HEK293 (cell line): ENCODE measurements around the gene SLC35F3.

ENCODE experiments used
- CTCF ChIA-PET: fragments of 350-600 bp; formaldehyde crosslinking; extraction: SDS; loops from one replicate; lab custom pipeline; 2021; ENCODE audit warnings: antibody characterized with exemption; lab: Yijun Ruan, JAX
- POLR2A ChIA-PET: fragments of 300-600 bp; formaldehyde crosslinking; extraction: SDS; loops from one replicate; lab custom pipeline; 2020; ENCODE audit warnings: antibody characterized with exemption, inconsistent platforms; lab: Yijun Ruan, JAX
- H3K27ac ChIP-seq: fragments of 200-500 bp; sonication (Bioruptor generic); 2 replicates; pipeline ENCODE4 v1.5.1; 2014; ENCODE audit warnings: low read depth, low read length, control low read depth, inconsistent platforms; ENCODE audit errors: extremely low read depth
- H3K36me3 ChIP-seq, 2 experiments: fragments of 200-500 bp in 1 of 2; sonication (Bioruptor generic) in 1 of 2; 1 replicate in 1 of 2; 2 replicates in 1 of 2; pipeline ENCODE4 v1.5.1; 2014 to 2017; ENCODE audit warnings: inconsistent platforms in 2 of 2, low read length in 2 of 2; ENCODE audit not compliant: control insufficient read depth in 2 of 2, insufficient read depth in 1 of 2
- H3K4me1 ChIP-seq: fragments of 200-500 bp; sonication (Bioruptor generic); 2 replicates; pipeline ENCODE4 v1.5.1; 2014; ENCODE audit warnings: mild to moderate bottlenecking, low read length, inconsistent platforms; ENCODE audit not compliant: control insufficient read depth, insufficient read depth
- H3K4me3 ChIP-seq: 2 replicates; pipeline ENCODE4 v1.5.1; 2011; ENCODE audit warnings: low read depth, mild to moderate bottlenecking, control low read depth, low read length, moderate library complexity
- H3K9me3 ChIP-seq: fragments of 200-500 bp; sonication (Bioruptor generic); 2 replicates; pipeline ENCODE4 v1.5.1; 2014; ENCODE audit warnings: low read depth, low read length, inconsistent platforms; ENCODE audit not compliant: control insufficient read depth, insufficient read depth
- ELK4 ChIP-seq: IDR thresholded peaks from 2 replicates; pipeline ENCODE4 v1.6.1; 2011; ENCODE audit warnings: mild to moderate bottlenecking, low read depth, low read length, borderline replicate concordance
- KLF1 ChIP-seq: fragments of 450-650 bp; formaldehyde crosslinking; IDR thresholded peaks from 2 replicates; pipeline ENCODE4 v1.5.1; 2016; ENCODE audit warnings: missing biosample characterization, missing genetic modification characterization
- KLF10 ChIP-seq: fragments of 450-650 bp; IDR thresholded peaks from 2 replicates; pipeline ENCODE4 v1.5.1; 2018; ENCODE audit warnings: missing biosample characterization, mild to moderate bottlenecking, missing genetic modification characterization
- PBX3 ChIP-seq: sonication (generic); formaldehyde crosslinking; IDR thresholded peaks from 2 replicates; pipeline ENCODE4 v1.8.1; 2022; ENCODE audit warnings: mild to moderate bottlenecking, moderate library complexity, missing genetic modification reagents
- ZBTB48 ChIP-seq: fragments of 450-650 bp; formaldehyde crosslinking; IDR thresholded peaks from 2 replicates; pipeline ENCODE4 v1.5.1; 2016; ENCODE audit warnings: missing biosample characterization, missing genetic modification characterization
- ZFP69B ChIP-seq: fragments of 450-650 bp; formaldehyde crosslinking; IDR thresholded peaks from 2 replicates; pipeline ENCODE4 v1.5.1; 2016; ENCODE audit warnings: missing biosample characterization, missing genetic modification characterization
- ZNF202 ChIP-seq: fragments of 450-650 bp; formaldehyde crosslinking; IDR thresholded peaks from 2 replicates; pipeline ENCODE4 v1.5.1; 2016; ENCODE audit warnings: missing biosample characterization, missing genetic modification characterization, borderline replicate concordance
- ZNF24 ChIP-seq: fragments of 450-650 bp; formaldehyde crosslinking; IDR thresholded peaks from 2 replicates; pipeline ENCODE4 v1.5.1; 2016; ENCODE audit warnings: missing biosample characterization, missing genetic modification characterization
- ZNF248 ChIP-seq: fragments of 450-650 bp; formaldehyde crosslinking; IDR thresholded peaks from 2 replicates; pipeline ENCODE4 v1.5.1; 2017; ENCODE audit warnings: missing biosample characterization, missing genetic modification characterization
- ZNF274 ChIP-seq, 2 experiments: fragments of 200-500 bp in 1 of 2; fragments of 450-650 bp in 1 of 2; sonication (Bioruptor generic) in 1 of 2; formaldehyde crosslinking in 1 of 2; IDR thresholded peaks; 2 replicates each; pipeline versions ENCODE4 v1.5.1 to v1.6.1; 2014 to 2016; ENCODE audit warnings: borderline replicate concordance in 1 of 2, inconsistent platforms in 1 of 2, low read length in 1 of 2, missing biosample characterization in 1 of 2, missing genetic modification characterization in 1 of 2
- ZNF292 ChIP-seq: fragments of 450-650 bp; formaldehyde crosslinking; IDR thresholded peaks from 2 replicates; pipeline ENCODE4 v1.5.1; 2016; ENCODE audit warnings: low read depth, missing biosample characterization, missing genetic modification characterization, borderline replicate concordance
- ZNF362 ChIP-seq: fragments of 450-650 bp; formaldehyde crosslinking; IDR thresholded peaks from 2 replicates; pipeline ENCODE4 v1.5.1; 2016; ENCODE audit warnings: missing biosample characterization, missing genetic modification characterization
- ZNF366 ChIP-seq: fragments of 450-650 bp; formaldehyde crosslinking; conservative IDR thresholded peaks from 2 replicates; pipeline ENCODE4 v1.5.1; 2016; ENCODE audit warnings: missing biosample characterization, missing genetic modification characterization
- ZNF416 ChIP-seq: fragments of 450-650 bp; formaldehyde crosslinking; IDR thresholded peaks from 2 replicates; pipeline ENCODE4 v1.5.1; 2016; ENCODE audit warnings: missing biosample characterization, missing genetic modification characterization
- ZNF501 ChIP-seq: fragments of 450-650 bp; formaldehyde crosslinking; IDR thresholded peaks from 2 replicates; pipeline ENCODE4 v1.5.1; 2016; ENCODE audit warnings: missing biosample characterization, missing genetic modification characterization
- ZNF514 ChIP-seq: fragments of 450-650 bp; formaldehyde crosslinking; IDR thresholded peaks from 2 replicates; pipeline ENCODE4 v1.5.1; 2016; ENCODE audit warnings: missing biosample characterization, missing genetic modification characterization
- ZNF561 ChIP-seq: fragments of 450-650 bp; IDR thresholded peaks from 2 replicates; pipeline ENCODE4 v1.5.1; 2018; ENCODE audit warnings: missing biosample characterization, missing genetic modification characterization, borderline replicate concordance
- ZNF610 ChIP-seq: fragments of 450-650 bp; formaldehyde crosslinking; IDR thresholded peaks from 2 replicates; pipeline ENCODE4 v1.5.1; 2016; ENCODE audit warnings: missing biosample characterization, missing genetic modification characterization, borderline replicate concordance
- ZNF626 ChIP-seq: fragments of 450-650 bp; sonication (Bioruptor Pico); formaldehyde crosslinking; IDR thresholded peaks from 2 replicates; pipeline ENCODE4 v1.5.1; 2018; ENCODE audit warnings: missing biosample characterization, missing genetic modification characterization, inconsistent platforms
- ZNF670 ChIP-seq: fragments of 450-650 bp; formaldehyde crosslinking; IDR thresholded peaks from 2 replicates; pipeline ENCODE4 v1.5.1; 2016; ENCODE audit warnings: missing biosample characterization, missing genetic modification characterization, low read depth
- ZNF701 ChIP-seq: fragments of 450-650 bp; formaldehyde crosslinking; IDR thresholded peaks from 2 replicates; pipeline ENCODE4 v1.5.1; 2016; ENCODE audit warnings: missing biosample characterization, missing genetic modification characterization
- ZNF768 ChIP-seq: fragments of 450-650 bp; formaldehyde crosslinking; IDR thresholded peaks from 2 replicates; pipeline ENCODE4 v1.5.1; 2018; ENCODE audit warnings: missing biosample characterization, mild to moderate bottlenecking, missing genetic modification characterization
- TF ChIP-seq, protein P1 (sequence below): fragments of 450-650 bp; formaldehyde crosslinking; IDR thresholded peaks from 2 replicates; pipeline ENCODE4 v1.5.1; 2017; ENCODE audit warnings: missing biosample characterization, missing genetic modification characterization
- TF ChIP-seq, protein P2 (sequence below): fragments of 450-650 bp; IDR thresholded peaks from 2 replicates; pipeline ENCODE4 v1.5.1; 2018; ENCODE audit warnings: missing biosample characterization, missing genetic modification characterization

The SLC35F3 gene

DNA sequence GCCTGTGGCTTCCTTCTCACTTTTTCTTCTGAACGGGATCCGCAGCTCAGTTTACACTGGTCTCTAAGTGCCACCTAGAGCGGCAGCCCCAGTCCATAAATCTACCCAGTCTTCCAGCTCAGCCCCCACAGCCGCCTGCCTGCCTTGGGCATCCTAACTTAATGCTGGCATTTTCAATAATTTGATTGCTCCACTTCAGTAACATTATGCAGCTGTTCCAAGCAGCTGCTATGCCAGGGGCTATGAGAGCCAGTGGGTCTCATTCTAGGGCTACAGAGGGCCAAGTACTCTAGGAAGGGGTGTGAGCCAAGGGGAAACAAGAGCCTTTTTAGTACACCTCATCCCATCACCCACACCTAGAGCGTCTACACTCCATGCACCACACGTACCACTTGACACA lies 420.3 kb downstream of the SLC35F3 start:
- ChIA-PET CTCF (interaction anchor here (0.6 to 14.1 kb wide), 7 partner anchors 9 to 999 kb away, joined by 3 to 199 read pairs (median 3); no protein-coding TSS in a partner anchor), POLR2A (no interaction called here)
- H3K4me3 ChIP-seq = no peak overlapping the region
- no peak for TF ChIP-seq ZNF561
- TF ChIP-seq ZNF501 (tag by site-specific recombination) = no peak
- no peak for TF ChIP-seq ZNF768 (tag by site-specific recombination)
- TF ChIP-seq ZNF416 = no peak
- TF ChIP-seq ZBTB48 (tag by site-specific recombination) = no peak
- TF ChIP-seq ELK4 = no peak
- no peak for TF ChIP-seq KLF10 (tag by site-specific recombination)
- no peak for TF ChIP-seq ZNF701 (tag by site-specific recombination)
- TF ChIP-seq ZNF274 (IDR thresholded peaks at IDR 0.05; ENCODE audit: low read length) = no peak
- no peak for TF ChIP-seq ZNF274 (tag by site-specific recombination; IDR thresholded peaks at IDR 0.05; ENCODE audit: borderline replicate concordance)
- no peak for TF ChIP-seq ZNF248 (tag by site-specific recombination)
- no peak for TF ChIP-seq ZNF626 (tag by site-specific recombination)
- TF ChIP-seq ZNF514 (tag by site-specific recombination) = no peak
- no peak for TF ChIP-seq PBX3 (CRISPR knock-in tag)
- no peak for TF ChIP-seq ZNF610 (tag by site-specific recombination)
- TF ChIP-seq ZNF362 (tag by site-specific recombination) = no peak
- TF ChIP-seq, protein P1, sequence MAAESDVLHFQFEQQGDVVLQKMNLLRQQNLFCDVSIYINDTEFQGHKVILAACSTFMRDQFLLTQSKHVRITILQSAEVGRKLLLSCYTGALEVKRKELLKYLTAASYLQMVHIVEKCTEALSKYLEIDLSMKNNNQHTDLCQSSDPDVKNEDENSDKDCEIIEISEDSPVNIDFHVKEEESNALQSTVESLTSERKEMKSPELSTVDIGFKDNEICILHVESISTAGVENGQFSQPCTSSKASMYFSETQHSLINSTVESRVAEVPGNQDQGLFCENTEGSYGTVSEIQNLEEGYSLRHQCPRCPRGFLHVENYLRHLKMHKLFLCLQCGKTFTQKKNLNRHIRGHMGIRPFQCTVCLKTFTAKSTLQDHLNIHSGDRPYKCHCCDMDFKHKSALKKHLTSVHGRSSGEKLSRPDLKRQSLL (tag by site-specific recombination) = no peak
- TF ChIP-seq ZNF670 = no peak
- no peak for TF ChIP-seq ZNF292 (tag by site-specific recombination)
- TF ChIP-seq ZFP69B (tag by site-specific recombination) = no peak
- no peak overlapping the region for H3K27ac ChIP-seq
- H3K4me1 ChIP-seq = no peaks in the 10 kb centered on the region
- H3K36me3 ChIP-seq = no peaks in the 10 kb centered on the region
- no peaks in the 10 kb centered on the region for H3K9me3 ChIP-seq

DNA sequence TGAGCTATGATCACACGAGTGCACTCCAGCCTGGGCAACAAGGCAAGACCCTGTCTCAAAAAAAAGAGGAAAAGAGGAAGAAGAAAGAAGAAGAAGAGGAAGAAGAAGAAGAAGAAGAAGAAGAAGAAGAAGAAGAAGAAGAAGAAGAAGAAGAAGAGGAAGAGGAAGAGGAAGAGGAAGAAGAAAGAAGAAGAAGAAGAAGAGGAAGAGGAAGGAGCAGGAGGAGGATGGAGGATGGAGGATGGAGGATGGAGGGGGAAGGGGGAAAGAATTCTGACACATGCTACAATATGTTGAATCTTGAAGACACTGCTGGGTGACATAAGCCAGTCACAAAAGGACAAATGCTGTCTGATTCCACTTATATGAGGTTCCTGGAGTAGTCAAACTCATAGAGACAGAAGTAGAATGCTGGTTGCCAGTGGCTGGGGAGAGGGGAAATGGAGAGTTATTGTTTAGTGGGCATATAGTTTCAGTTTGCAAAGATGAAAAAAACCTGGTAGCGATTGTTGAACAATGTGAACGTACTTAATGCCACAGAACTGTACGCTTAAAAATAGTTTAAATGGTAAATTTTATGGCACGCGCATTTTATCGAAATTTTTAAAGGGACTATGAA lies 421.5 kb downstream of the SLC35F3 start:
- ChIA-PET POLR2A (interaction anchor here (0.7 to 1.7 kb wide), 2 partner anchors 48 to 148 kb away, joined by 3 to 8 read pairs; partner anchors contain the start of gene COA6), CTCF (interaction anchor here (0.6 to 14.1 kb wide), 32 partner anchors 10 to 974 kb away, joined by 3 to 199 read pairs (median 4); partner anchors contain the start of gene COA6)
- Histone ChIP-seq H3K4me1 (no peaks in the 10 kb centered on the region), H3K9me3 (no peaks in the 10 kb centered on the region), H3K36me3 (no peaks in the 10 kb centered on the region), H3K4me3 (peak overlapping the region; percentile 39), H3K27ac (no peak overlapping the region)
- TF ChIP-seq, protein P2, sequence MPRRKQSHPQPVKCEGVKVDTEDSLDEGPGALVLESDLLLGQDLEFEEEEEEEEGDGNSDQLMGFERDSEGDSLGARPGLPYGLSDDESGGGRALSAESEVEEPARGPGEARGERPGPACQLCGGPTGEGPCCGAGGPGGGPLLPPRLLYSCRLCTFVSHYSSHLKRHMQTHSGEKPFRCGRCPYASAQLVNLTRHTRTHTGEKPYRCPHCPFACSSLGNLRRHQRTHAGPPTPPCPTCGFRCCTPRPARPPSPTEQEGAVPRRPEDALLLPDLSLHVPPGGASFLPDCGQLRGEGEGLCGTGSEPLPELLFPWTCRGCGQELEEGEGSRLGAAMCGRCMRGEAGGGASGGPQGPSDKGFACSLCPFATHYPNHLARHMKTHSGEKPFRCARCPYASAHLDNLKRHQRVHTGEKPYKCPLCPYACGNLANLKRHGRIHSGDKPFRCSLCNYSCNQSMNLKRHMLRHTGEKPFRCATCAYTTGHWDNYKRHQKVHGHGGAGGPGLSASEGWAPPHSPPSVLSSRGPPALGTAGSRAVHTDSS (tag by site-specific recombination) = peak; percentile 94
- peak; percentile 60 for TF ChIP-seq ZNF366 (tag by site-specific recombination)
- TF ChIP-seq ZNF24 (tag by site-specific recombination) = no peak
- TF ChIP-seq KLF1 = 0 out of 2 replicates have a peak, but pooled peaks have one; percentile 14
- no peak for TF ChIP-seq ZNF202 (tag by site-specific recombination)
